NB4 (cell line): ENCODE results near the gene EXOC6.

Experiments used
- DNase-seq: peaks from one replicate; pipeline ENCODE4 v3.0.0; 2010; ENCODE audit warnings: low read depth
- H3K4me3 ChIP-seq: one replicate; pipeline ENCODE4 v1.5.1; 2011; ENCODE audit warnings: mild to moderate bottlenecking, low read depth, low read length, moderate library complexity
- MYC ChIP-seq: IDR thresholded peaks from 2 replicates; pipeline ENCODE4 v1.6.1; 2011; ENCODE audit warnings: low read depth, low read length
- POLR2A ChIP-seq: IDR thresholded peaks from 2 replicates; pipeline ENCODE4 v1.6.1; 2011; ENCODE audit warnings: mild to moderate bottlenecking; ENCODE audit not compliant: insufficient read length; ENCODE audit errors: extremely low read depth
- TF ChIP-seq, protein P1 (sequence below): IDR thresholded peaks from 2 replicates; pipeline ENCODE4 v1.6.1; 2011; ENCODE audit warnings: low read depth, low read length
- TF ChIP-seq, protein P2 (sequence below): IDR thresholded peaks from one replicate; pipeline ENCODE4 v1.5.1; 2012; ENCODE audit warnings: low read depth, low read length

EXOC6 gene, protein sequence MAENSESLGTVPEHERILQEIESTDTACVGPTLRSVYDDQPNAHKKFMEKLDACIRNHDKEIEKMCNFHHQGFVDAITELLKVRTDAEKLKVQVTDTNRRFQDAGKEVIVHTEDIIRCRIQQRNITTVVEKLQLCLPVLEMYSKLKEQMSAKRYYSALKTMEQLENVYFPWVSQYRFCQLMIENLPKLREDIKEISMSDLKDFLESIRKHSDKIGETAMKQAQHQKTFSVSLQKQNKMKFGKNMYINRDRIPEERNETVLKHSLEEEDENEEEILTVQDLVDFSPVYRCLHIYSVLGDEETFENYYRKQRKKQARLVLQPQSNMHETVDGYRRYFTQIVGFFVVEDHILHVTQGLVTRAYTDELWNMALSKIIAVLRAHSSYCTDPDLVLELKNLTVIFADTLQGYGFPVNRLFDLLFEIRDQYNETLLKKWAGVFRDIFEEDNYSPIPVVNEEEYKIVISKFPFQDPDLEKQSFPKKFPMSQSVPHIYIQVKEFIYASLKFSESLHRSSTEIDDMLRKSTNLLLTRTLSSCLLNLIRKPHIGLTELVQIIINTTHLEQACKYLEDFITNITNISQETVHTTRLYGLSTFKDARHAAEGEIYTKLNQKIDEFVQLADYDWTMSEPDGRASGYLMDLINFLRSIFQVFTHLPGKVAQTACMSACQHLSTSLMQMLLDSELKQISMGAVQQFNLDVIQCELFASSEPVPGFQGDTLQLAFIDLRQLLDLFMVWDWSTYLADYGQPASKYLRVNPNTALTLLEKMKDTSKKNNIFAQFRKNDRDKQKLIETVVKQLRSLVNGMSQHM

DNA sequence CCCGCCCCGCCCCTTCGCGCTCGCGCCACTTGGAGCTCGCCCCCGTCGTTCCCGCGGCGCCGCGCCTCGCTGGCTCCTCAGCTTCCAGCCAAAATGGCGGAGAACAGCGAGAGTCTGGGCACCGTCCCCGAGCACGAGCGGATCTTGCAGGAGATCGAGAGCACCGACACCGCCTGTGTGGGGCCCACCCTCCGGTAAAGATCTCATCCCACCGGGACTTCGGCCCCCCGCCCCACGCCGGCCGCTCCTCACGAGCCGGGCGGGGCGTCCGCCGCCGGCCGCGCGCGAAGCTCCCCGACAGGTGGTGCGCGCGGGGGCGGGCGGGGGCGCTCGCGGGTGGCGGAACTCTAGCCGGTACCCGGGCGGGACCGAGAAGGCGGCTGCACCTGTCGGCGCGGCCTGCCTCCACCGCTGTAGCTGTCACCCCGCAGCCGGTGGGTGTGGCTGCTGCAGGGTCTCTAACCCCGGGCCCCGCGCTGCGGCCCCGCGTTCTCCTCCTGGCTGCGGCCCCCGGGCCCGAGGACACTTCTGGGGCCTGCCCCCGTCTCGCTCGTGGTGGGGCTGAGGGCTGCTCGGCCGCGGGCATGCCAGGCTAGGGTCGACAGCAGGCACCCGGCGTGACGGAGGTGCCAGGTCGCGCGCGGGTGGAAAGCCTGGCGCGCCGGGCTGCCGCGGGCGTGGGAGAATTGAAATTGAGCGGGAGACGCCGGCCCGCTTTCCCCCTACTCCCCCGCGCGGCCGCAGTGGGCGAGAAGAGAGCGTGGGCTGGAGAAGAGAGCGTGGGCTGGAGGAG, at the start of gene EXOC6:
EXOC6 (plus strand) TSS at position 80 of the 793 bp plus-strand sequence; CDS start at position 94, 14 bp downstream.
- TF ChIP-seq, protein P1, sequence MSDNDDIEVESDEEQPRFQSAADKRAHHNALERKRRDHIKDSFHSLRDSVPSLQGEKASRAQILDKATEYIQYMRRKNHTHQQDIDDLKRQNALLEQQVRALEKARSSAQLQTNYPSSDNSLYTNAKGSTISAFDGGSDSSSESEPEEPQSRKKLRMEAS, result peak; percentile 13; the same call in 1 of the 2 replicates
- TF ChIP-seq MYC (peak; percentile 4), POLR2A (peak; percentile 76)
- TF ChIP-seq, protein P2, sequence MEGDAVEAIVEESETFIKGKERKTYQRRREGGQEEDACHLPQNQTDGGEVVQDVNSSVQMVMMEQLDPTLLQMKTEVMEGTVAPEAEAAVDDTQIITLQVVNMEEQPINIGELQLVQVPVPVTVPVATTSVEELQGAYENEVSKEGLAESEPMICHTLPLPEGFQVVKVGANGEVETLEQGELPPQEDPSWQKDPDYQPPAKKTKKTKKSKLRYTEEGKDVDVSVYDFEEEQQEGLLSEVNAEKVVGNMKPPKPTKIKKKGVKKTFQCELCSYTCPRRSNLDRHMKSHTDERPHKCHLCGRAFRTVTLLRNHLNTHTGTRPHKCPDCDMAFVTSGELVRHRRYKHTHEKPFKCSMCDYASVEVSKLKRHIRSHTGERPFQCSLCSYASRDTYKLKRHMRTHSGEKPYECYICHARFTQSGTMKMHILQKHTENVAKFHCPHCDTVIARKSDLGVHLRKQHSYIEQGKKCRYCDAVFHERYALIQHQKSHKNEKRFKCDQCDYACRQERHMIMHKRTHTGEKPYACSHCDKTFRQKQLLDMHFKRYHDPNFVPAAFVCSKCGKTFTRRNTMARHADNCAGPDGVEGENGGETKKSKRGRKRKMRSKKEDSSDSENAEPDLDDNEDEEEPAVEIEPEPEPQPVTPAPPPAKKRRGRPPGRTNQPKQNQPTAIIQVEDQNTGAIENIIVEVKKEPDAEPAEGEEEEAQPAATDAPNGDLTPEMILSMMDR, result no peak
- peak within 1 kb of the TSS; percentile 65 for H3K4me3 ChIP-seq
- peak; percentile 92 for DNase-seq

DNA sequence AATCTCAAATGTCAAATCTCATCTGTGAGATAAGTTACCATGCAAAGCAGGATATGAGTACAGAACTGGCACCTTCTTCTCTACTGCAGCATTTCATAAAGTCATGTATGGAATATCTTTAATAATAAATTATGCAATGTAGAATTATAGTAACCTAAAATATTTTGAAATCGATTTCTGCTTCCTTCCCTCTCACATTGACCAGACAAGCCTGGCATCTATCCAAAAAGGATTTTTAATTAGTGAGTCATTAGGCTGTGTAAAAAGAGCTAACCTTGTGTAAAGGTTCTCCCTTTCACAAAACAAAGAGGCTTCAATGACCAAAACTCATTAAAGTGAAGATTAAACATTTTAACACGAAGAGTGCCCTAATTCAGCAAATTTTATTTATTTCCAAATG, 48.8 kb upstream of the EXOC6 start:
- DNase-seq, result peak; percentile 34
- TF ChIP-seq MYC (no peak), POLR2A (no peak)
- TF ChIP-seq, protein P1, result no peak
- TF ChIP-seq, protein P2, result no peak
- no peak overlapping the region for H3K4me3 ChIP-seq

DNA sequence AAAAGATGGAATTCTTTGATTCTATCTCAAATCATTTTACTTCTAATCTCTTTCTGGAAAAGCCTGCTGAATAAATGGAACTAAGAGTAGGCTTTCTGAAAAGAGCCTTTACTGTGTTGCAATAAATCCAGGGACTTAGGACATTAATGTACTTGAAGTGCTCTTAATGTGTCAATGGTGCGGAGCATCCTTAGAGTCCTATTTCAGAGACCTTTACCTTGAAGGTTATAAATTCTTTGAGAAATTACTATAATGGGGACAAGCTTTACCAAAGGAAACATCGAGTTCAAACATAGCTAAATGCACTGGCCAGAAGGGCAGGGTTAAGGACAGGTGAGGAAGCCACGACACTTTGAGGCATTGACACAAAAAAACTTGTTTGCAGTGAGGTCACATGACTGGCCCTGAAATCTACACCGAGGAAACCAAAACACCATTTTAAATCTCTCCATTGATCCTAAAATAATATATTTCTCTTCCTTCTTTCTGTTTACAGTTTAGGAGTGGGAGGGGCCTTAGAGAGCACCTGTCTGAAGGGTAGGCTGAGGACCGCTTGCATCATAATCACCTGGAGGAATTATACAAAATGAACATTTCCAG, 48.1 kb upstream of the EXOC6 start:
- DNase-seq, result no peak
- H3K4me3 ChIP-seq, result no peak overlapping the region
- TF ChIP-seq, protein P2, result no peak
- TF ChIP-seq POLR2A, result no peak
- TF ChIP-seq MYC, result no peak
- TF ChIP-seq, protein P1, result no peak

DNA sequence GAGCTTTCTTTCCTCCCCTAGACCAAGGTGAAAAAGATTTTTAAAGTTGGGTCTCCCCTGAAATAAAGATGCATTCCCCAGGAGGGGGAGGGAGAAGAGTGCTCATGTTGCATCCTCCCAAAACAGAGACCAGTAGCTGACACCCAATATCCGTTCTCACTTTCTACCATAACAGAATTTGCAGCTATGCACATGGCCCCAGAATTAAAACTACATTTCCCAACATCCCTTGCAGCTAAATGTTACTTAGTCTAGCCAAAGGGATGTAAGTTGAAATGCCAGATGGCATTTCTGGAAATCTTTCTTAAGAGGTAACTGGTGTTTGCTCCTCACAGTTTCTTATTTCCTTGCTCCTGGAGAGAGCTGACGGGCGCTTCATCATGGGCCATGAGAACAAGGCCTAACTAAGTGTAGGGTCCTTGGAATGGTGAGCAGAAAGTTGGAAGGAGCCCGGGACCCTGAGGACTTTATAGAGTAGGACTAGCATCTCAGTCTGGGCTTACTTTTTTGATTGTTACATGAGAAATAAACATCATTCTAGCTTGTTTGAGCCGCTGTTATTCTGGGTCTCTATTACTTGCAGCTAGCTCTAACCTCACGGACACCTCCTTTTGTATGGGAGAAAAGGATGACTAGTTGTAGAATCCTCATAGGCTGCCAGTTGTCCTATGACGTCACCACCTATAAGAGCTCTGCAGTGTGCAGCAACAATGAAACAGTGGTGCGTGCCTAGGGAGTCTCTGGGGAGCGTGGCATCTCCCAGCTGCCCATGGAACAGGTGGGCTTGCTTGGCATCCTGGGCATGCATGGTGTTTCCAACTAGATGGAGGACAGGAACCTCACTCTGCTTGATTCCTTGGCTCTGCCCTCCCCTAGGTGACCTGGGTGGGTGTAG, 46.1 kb upstream of the EXOC6 start:
- no peak for DNase-seq
- TF ChIP-seq, protein P2, result no peak
- TF ChIP-seq, protein P1, result no peak
- TF ChIP-seq MYC (no peak; the same call in 1 of the 2 replicates), POLR2A (no peak)
- H3K4me3 ChIP-seq, result no peak overlapping the region
